ENCODE data around the gene TCF7.

GRCh38 chr5:134099288-134099872 is 15.1 kb upstream of the TCF7 start:
- 0 out of 2 replicates have a peak, but pooled peaks have one; percentile 24 for TF ChIP-seq CTCF (conservative IDR thresholded peaks at IDR 0.05; ENCODE audit: low read length)
- TF ChIP-seq EZH2phosphoT487 (IDR thresholded peaks at IDR 0.05; ENCODE audit: borderline replicate concordance, low read depth, low read length) = no peak

Measured in OCI-LY7 (cell line).